GM19193 (cell line): ENCODE results near the gene RDH13.

ENCODE experiments used
- POLR2A ChIP-seq: IDR thresholded peaks from 4 replicates; pipeline ENCODE4 v1.6.1; 2011; ENCODE audit not compliant: insufficient read depth, insufficient read length; ENCODE audit errors: extremely low read depth

RDH13 gene

DNA sequence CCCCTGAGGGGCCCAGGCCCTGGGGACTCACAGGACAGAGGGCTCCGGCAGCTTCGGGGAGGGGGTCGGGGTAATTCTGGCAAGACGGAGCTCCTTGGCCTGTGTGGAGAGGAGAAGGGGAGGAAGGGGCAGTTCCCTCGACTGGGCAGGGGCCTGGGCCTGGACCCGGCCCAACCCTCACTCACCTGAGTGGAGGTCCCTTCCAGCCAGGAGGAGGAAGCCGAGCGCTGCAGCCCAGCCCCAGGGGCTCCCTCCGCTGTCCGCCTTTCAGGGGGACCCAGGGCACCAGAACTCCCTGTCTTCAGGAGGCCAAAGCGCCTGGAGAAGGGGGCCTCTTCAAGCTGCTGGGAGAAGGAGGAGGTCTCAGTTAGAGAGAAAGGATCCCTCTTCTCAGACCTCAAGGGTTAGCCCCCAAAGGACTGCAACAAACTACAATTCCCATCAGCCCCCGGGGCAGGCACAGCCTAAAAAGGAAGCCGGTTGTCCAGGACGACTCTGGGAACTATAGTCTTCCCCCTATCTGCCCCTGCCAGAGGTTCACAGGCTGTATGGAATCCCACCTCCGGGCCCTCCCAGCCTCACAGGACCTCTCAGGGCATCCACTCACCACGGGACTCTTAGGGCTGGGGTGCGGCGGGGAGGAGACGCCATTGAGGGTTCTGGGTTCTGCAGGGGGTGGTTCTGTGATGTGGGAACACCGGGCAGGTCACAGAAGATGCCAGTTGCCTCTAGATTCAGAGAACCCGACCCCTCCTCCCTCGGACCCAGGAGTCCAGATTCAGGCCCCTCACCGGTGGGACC, 32.5 kb upstream of the RDH13 start:
- TF ChIP-seq POLR2A, result no peak

DNA sequence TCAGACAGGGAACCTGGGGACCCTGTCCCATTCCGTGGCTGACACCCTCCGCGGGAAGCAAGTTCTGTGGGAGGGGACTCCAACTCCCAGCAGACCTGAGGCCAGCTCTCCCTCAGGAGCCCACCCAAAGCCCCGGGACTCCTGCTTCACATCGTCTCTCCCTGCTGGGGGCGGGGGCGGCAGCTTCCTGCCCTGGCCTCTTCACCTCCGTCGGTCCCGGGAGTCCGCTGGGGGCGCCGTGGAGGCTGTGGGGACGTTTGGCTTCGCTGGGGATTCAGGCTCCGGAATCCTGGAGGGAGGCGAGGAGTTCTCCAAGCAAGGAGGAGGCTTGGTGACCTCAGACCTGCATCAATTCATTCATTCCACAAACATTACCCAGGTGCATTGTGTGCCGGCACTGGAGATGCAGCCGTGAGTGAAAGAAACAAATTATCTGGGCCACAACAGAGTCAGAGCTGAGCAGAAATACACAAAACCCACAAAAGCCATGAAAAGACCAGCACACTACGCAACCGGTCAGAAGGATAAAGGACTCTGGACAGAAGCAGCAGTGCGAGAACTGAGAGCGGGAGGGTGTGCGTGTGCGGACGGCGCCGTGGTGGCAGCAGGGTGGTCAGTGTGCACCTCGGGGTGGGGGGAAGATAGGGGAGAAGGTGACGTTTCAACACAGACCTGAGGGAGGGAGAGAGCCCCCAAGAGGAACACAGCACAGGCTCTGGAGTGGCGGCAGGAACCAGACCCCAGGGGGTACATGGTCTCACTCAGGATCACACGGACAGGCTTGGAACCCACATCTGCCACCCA, 31.7 kb upstream of the RDH13 start:
- TF ChIP-seq POLR2A, result no peak

DNA sequence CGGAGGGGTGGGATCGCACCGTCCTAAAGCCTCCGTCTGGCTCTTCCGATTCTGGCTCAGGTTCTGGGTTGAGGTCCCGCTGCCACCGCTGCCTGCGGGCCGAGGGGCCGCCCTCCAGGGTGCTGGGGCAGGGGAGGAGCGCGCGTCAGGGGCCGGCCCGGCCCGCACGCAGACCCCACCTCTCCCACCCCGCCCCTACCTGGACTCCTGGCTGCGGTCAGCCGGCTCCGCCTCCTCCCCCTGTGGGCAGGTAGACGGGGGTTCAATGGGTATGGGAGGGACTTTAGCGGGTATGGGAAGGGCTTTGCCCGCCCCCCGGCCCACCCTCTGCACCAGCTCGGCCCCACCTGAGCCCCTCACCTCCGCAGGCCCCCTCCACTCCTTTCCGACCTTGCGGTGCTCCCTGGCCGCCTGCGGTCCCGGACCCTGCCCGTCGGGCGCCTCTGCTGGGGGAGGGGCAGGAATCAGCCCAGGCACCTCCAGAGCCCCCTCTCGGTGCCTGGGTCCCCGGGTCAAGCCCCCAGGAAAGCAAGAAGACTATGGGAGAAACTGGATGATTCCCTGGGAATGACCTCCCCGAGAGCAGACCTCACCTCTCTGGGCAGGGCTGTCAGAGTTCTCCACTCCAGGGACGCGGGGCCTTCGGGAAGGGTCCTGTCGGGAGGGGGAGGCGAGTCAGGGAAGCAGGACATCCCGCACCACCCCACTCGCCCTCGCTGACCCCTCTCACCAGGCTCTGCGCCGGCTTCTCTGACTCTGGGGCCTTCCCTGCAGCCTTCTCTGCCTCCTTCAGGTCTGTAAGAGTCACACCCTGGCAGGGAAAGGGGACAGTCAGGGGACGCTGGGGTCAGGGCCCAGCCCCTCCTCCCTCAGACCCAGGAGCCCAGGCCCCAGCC, 29.7 kb upstream of the RDH13 start:
- no peak for TF ChIP-seq POLR2A

DNA sequence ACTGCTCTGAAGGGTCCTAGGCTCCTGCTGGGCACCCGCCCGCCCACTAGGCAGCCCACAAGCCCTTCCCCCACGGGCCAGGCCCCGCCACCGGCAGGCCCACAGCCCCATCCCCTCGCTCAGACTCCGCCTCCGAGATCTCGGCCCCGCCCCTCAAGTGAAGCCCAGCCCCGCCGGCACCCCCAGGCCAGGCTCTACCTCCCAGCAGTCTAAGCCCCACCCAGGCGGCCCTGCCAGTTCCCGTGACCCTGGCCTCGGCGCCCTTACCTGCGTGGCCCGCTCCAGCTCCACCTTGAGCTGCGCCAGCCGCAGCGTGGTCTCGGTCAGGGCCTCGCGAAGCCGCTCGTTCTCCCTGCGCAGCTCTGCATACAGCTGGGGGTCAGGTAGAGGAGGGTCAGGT, 29.0 kb upstream of the RDH13 start:
- no peak for TF ChIP-seq POLR2A

DNA sequence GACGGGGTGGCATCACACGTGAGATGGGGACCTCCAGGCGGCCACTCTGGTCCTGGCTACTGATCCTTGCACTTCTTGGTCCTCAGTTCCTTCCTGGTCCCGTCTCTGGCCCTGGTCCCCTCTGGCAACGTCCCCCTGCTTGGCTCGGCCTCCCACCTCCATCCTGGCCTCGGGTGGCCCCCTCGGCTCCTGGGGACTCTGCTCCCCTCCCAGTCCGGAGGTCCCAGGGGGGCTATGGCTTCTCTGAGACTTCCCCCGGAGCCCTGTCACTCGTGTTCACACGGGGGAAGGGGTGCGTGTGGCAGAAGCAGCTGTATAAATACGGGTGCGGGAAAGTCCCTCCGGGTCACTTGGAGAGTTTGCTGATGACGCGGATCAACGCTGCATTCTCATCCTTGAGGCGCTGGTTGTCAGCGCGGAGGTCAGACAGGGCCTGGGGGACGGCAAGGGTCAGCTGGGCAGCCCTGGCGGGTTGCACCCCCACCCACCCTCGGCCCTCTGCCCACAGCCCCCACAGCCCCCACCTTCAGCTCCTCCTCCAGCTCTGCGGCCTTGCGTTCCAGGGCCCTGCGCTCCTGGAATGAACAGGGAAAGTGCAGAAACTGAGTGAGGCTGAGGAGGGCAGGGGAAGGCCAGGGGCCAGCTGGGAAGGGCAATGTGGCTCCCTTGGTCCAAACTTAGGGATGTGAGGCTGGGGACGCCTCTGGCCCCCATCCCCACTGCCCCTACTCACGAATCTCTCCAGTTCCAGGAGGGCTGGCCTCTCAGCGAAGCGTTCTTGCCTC, 28.4 kb upstream of the RDH13 start:
- TF ChIP-seq POLR2A, result no peak

DNA sequence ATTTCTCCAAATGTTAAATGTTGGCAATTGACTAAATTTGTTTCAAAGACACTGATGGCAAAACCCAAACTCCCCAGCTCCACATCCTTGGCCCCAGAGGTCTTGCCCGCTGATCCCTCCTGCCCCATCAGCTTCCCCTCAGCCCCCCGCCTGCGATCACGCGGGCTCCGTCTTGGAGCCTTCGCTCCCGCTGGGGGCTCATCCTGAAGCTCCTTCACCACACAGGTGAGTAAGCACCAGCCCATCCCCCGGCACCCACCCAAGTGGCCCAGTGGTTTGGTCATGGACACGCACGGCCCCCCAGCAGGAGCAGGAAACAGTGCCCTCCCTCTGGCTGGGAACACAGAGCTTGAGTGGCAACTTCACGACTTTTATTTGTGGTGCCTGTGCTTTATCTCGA, 27.6 kb upstream of the RDH13 start:
- no peak for TF ChIP-seq POLR2A

DNA sequence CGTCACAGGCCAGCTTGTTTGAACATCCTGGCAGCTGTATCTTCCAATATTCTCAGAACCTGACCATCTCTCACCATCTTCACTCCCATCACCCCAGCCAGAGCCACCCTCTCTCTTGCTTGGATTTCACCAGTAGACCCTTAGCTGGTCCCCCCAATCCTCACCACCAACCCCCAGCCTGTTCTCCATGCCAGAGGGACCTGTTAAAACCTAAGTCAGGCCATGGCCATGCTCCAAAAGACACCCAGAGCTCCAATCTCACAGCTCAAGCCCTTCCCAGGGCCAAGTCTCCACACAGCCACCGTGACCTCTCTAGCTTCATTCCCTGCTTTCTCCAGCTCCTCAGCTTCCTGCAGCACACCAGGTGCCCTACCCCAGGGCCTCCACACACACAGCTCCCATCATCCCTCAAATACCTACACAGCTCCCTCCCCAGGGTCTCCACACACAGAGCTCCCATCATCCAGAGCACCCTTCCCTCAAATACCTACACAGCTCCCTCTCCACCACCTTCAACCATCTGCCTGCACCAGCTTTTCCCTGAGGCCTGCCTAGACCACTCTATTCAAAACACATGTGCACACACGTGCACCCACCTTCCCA, 26.5 kb upstream of the RDH13 start:
- no peak for TF ChIP-seq POLR2A

DNA sequence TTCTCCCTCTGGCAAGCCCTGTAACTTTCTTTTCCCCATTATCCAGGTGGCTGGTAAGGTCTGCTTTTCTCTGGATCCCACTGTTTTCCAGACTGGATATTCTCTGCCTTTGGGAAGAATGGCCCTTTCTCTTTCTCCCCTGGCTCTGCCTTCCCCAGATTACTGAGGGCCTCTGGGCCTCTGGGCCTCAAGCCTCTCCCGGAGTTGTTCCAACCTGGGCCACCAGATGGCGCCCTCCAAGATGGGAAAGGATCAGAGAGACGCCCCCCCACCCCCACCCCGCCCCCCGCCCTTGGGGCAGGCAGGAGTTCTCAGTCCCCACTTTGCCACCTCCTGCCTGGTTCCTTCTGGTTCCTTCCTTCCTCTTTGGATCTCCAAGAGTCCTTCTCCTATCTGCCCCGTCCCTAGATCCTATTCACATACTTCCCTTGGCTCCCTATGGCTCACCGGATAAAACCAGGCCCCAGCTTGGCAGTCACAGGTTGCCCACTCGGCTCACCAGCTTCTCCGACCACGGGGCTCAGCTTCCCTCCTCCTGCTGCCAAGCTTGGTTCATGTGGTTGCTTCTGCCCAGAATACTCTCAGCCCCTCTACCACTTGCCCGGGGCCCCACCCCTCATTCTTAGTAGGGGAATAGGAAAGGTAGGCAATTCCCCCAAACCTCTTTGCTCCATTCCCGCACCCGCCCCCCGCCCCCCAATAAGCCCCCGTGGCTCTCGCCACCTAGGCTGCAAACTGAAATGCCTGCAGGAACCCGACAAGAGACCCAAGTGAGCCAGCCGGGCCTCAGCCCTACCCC, 25.8 kb upstream of the RDH13 start:
- no peak for TF ChIP-seq POLR2A

DNA sequence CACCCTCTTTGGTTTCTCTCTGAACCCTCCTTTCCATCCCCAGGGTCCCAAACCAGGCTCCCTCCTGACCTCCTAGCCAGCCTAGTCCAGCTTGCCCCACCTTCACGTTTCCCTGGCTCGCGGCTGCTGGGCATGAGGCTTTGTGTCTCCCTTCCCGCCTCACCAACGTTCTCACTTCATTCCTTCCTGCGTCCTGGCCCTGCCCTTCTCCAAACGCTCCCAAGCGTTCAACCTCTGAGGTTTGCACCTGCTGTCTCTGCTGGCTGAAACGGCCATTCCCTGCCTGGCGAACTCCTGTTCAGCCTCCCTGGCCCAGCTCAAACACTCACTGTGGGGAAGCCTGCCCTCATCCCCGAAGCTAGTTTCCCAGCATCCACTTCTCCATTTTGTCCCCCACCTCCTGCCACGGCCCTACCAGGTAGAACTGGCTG, 25.1 kb upstream of the RDH13 start:
- TF ChIP-seq POLR2A, result no peak

DNA sequence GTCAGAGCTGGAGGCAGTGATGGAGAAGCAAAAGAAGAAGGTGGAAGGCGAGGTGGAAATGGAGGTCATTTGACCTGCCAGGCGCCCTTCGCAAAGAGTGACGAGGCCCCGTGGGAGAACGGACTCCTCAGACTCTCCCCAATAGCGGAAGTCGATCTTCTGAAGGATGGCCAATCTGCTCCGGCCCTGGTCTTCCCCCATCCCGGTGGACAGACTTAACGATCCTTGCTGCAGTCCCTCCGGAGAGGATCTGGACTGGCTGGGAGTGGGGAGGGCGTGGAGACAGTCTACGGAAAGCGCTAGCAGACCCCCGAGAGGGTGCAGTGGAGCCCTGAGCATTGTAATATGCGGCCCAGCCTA, 24.6 kb upstream of the RDH13 start:
- no peak for TF ChIP-seq POLR2A

DNA sequence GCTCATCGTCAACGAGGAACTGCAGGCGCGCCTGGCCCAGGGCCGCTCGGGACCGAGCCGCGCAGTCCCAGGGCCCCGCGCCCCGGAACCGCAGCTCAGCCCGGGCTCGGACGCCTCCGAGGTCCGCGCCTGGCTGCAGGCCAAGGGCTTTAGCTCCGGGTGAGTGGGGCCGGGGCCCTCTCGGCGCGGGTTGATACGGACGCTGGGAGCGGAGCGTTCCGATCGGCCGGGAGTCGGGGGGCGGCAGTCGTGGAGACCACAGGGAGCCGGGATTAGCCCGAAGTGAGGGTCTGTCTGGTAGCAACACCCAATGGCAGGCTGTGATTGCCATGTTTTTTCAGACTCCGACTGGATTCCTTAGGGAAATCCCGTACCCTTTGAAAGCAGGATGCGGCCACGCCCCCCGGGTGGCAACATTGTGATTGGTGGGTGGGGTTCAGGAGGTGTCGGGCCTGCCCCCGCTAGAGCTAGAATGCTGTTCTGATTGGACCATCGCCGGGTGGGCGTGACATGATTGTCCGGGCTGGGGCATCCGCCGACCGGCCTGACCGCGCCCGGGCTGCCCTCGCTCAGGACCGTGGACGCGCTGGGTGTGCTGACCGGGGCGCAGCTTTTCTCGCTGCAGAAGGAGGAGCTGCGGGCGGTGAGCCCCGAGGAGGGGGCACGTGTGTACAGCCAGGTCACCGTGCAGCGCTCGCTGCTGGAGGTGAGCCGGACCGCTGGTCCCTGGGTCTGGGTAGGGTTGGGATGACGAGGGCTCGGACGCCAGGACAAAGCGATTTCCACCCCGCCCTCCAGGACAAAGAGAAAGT, 24.0 kb upstream of the RDH13 start:
- TF ChIP-seq POLR2A, result no peak

DNA sequence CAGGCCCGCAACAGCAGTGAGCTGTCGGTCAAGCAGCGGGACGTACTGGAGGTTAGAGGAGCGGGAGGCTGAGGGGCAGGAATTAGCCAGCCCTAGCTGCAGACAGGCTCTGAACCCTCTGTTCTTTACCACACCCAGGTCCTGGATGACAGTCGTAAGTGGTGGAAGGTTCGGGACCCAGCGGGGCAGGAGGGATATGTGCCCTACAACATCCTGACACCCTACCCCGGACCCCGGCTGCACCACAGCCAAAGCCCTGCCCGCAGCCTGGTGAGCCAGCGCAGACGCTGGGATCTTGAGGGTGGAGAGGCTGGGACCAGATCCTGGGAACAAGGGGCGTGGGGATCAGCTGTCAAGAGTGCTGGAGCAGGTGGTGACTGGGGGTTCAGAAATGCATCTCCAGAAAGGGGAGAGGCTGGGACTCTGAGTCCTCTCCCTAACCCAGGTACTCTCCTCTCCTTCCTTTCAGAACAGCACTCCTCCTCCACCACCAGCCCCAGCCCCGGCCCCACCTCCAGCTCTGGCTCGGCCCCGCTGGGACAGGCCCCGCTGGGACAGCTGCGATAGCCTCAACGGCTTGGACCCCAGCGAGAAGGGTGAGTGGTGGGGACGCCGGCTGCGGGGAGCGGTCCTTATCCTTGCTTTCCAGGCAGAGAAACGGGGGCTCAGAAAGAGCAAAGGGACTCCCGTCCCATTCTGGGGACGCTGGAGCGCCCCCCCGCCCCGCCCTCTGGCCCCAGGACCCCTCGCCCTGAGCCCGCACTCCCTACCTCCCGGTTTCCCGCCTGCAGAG, 23.2 kb upstream of the RDH13 start:
- no peak for TF ChIP-seq POLR2A
